Activated naive CD4-positive, alpha-beta T cell treated with anti-CD3 and anti-CD28 coated beads, Interleukin-2, amount 10 ng/mL, durations not matched to agents 7 days and 5 days (primary cell): ENCODE data around the gene GIMAP8.
A peak's percentile ranks its signal among the peaks of the same experiment; 100 is the strongest.

Source experiments
- CTCF ChIA-PET: fragments of 350-600 bp; sonication (Branson Sonifier 250); formaldehyde crosslinking; loops from one replicate; lab custom pipeline; 2021; ENCODE audit warnings: antibody characterized with exemption; lab: Charles Lee
- DNase-seq: peaks from one replicate; pipeline ENCODE4 v3.0.0-alpha.2; 2020
- H3K27ac Mint-ChIP-seq: one replicate; pipeline ENCODE4 v1.8.0; 2021; ENCODE audit warnings: mild to moderate bottlenecking, moderate library complexity, mixed read lengths
- H3K27me3 Mint-ChIP-seq: one replicate; pipeline ENCODE4 v1.8.0; 2021; ENCODE audit warnings: mild to moderate bottlenecking, mixed read lengths
- H3K36me3 Mint-ChIP-seq: one replicate; pipeline ENCODE4 v1.8.0; 2021; ENCODE audit warnings: mixed read lengths
- H3K4me1 Mint-ChIP-seq: one replicate; pipeline ENCODE4 v1.8.0; 2021; ENCODE audit warnings: mixed read lengths
- H3K4me3 Mint-ChIP-seq: one replicate; pipeline ENCODE4 v1.8.0; 2021; ENCODE audit warnings: mild to moderate bottlenecking, moderate library complexity, mixed read lengths
- H3K9me3 Mint-ChIP-seq: one replicate; pipeline ENCODE4 v1.8.0; 2021; ENCODE audit warnings: mixed read lengths

Gene GIMAP8

GRCh38 chr7:150407588-150408392 is 42.6 kb upstream of the GIMAP8 start:
- H3K27me3 Mint-ChIP-seq = no peaks in the 10 kb centered on the region
- no peaks in the 10 kb centered on the region for H3K9me3 Mint-ChIP-seq
- H3K4me3 Mint-ChIP-seq = no peak overlapping the region
- DNase-seq = no peak
- peaks cover 45% of the 10 kb centered on the region for H3K4me1 Mint-ChIP-seq
- CTCF ChIA-PET = interaction anchor here (0.8 to 2.3 kb wide), 9 partner anchors 11 to 836 kb away, joined by 3 to 22 read pairs (median 4); no protein-coding TSS in a partner anchor
- H3K36me3 Mint-ChIP-seq = peaks cover 29% of the 10 kb centered on the region
- no peak overlapping the region for H3K27ac Mint-ChIP-seq

GRCh38 chr7:150408393-150409299 is 41.8 kb upstream of the GIMAP8 start:
- H3K27me3 Mint-ChIP-seq = no peaks in the 10 kb centered on the region
- H3K4me1 Mint-ChIP-seq = peaks cover 38% of the 10 kb centered on the region
- H3K36me3 Mint-ChIP-seq = peaks cover 32% of the 10 kb centered on the region
- DNase-seq = no peak
- peak overlapping the region; percentile 80 for H3K27ac Mint-ChIP-seq
- no peaks in the 10 kb centered on the region for H3K9me3 Mint-ChIP-seq
- H3K4me3 Mint-ChIP-seq = peak overlapping the region; percentile 41
- CTCF ChIA-PET = interaction anchor here (0.9 kb wide), 1 partner anchor 11 kb away, joined by 4 read pairs; no protein-coding TSS in a partner anchor

GRCh38 chr7:150409300-150410030 is 41.0 kb upstream of the GIMAP8 start:
- peaks cover 30% of the 10 kb centered on the region for H3K4me1 Mint-ChIP-seq
- DNase-seq = no peak
- peak overlapping the region; percentile 80 for H3K27ac Mint-ChIP-seq
- no peaks in the 10 kb centered on the region for H3K9me3 Mint-ChIP-seq
- CTCF ChIA-PET = interaction anchor here (0.8 to 0.9 kb wide), 2 partner anchors 10 to 120 kb away, joined by 3 to 4 read pairs; no protein-coding TSS in a partner anchor
- H3K36me3 Mint-ChIP-seq = peaks cover 32% of the 10 kb centered on the region
- no peaks in the 10 kb centered on the region for H3K27me3 Mint-ChIP-seq
- H3K4me3 Mint-ChIP-seq = no peak overlapping the region

- no peak for DNase-seq
- CTCF ChIA-PET = interaction anchor here (0.8 to 0.9 kb wide), 2 partner anchors 10 to 120 kb away, joined by 3 to 4 read pairs; no protein-coding TSS in a partner anchor
- Mint-ChIP-seq H3K27ac (no peak overlapping the region), H3K4me1 (peaks cover 28% of the 10 kb centered on the region), H3K27me3 (no peaks in the 10 kb centered on the region), H3K9me3 (no peaks in the 10 kb centered on the region), H3K36me3 (peaks cover 32% of the 10 kb centered on the region), H3K4me3 (no peak overlapping the region)
These were observed 40.3 kb upstream of the GIMAP8 start for GRCh38 chr7:150410131-150410530.

- H3K27me3 Mint-ChIP-seq = no peaks in the 10 kb centered on the region
- CTCF ChIA-PET = no interaction called here
- H3K4me1 Mint-ChIP-seq = peaks cover 24% of the 10 kb centered on the region
- peaks cover 32% of the 10 kb centered on the region for H3K36me3 Mint-ChIP-seq
- no peak overlapping the region for H3K27ac Mint-ChIP-seq
- H3K9me3 Mint-ChIP-seq = no peaks in the 10 kb centered on the region
- no peak overlapping the region for H3K4me3 Mint-ChIP-seq
- DNase-seq = no peak
These were observed 39.6 kb upstream of the GIMAP8 start for GRCh38 chr7:150410680-150411346.

- Mint-ChIP-seq H3K27me3 (no peaks in the 10 kb centered on the region), H3K27ac (no peak overlapping the region), H3K9me3 (no peaks in the 10 kb centered on the region), H3K36me3 (peaks cover 32% of the 10 kb centered on the region), H3K4me1 (peaks cover 16% of the 10 kb centered on the region), H3K4me3 (no peak overlapping the region)
- DNase-seq = no peak
- CTCF ChIA-PET = interaction anchor here (0.7 kb wide), 1 partner anchor 10 kb away, joined by 3 read pairs; no protein-coding TSS in a partner anchor
These were observed 38.8 kb upstream of the GIMAP8 start for GRCh38 chr7:150411606-150412005.

- no peak overlapping the region for H3K4me3 Mint-ChIP-seq
- peak; percentile 18 for DNase-seq
- H3K27ac Mint-ChIP-seq = no peak overlapping the region
- CTCF ChIA-PET = interaction anchor here (0.7 kb wide), 1 partner anchor 9 kb away, joined by 3 read pairs; no protein-coding TSS in a partner anchor
- no peaks in the 10 kb centered on the region for H3K27me3 Mint-ChIP-seq
- no peaks in the 10 kb centered on the region for H3K9me3 Mint-ChIP-seq
- peaks cover 30% of the 10 kb centered on the region for H3K36me3 Mint-ChIP-seq
- H3K4me1 Mint-ChIP-seq = peaks cover 13% of the 10 kb centered on the region
These were observed 38.4 kb upstream of the GIMAP8 start for GRCh38 chr7:150412016-150412415.

GRCh38 chr7:150412518-150413488 is 37.6 kb upstream of the GIMAP8 start:
- Mint-ChIP-seq H3K9me3 (no peaks in the 10 kb centered on the region), H3K27ac (no peak overlapping the region), H3K4me3 (no peak overlapping the region), H3K4me1 (peaks cover 10% of the 10 kb centered on the region), H3K36me3 (peaks cover 28% of the 10 kb centered on the region), H3K27me3 (no peaks in the 10 kb centered on the region)
- DNase-seq = no peak
- CTCF ChIA-PET = no interaction called here

- no peaks in the 10 kb centered on the region for H3K9me3 Mint-ChIP-seq
- H3K36me3 Mint-ChIP-seq = peaks cover 25% of the 10 kb centered on the region
- no peak overlapping the region for H3K4me3 Mint-ChIP-seq
- H3K27ac Mint-ChIP-seq = no peak overlapping the region
- DNase-seq = no peak
- H3K4me1 Mint-ChIP-seq = peaks cover 7% of the 10 kb centered on the region
- CTCF ChIA-PET = interaction anchor here (0.6 kb wide), 1 partner anchor 457 kb away, joined by 4 read pairs; no protein-coding TSS in a partner anchor
- H3K27me3 Mint-ChIP-seq = no peaks in the 10 kb centered on the region
These were observed 36.8 kb upstream of the GIMAP8 start for GRCh38 chr7:150413640-150414081.

GRCh38 chr7:150415161-150416153 is 35.0 kb upstream of the GIMAP8 start:
- H3K4me1 Mint-ChIP-seq = peaks cover 4% of the 10 kb centered on the region
- CTCF ChIA-PET = no interaction called here
- H3K4me3 Mint-ChIP-seq = no peak overlapping the region
- H3K36me3 Mint-ChIP-seq = peaks cover 15% of the 10 kb centered on the region
- no peak overlapping the region for H3K27ac Mint-ChIP-seq
- H3K9me3 Mint-ChIP-seq = no peaks in the 10 kb centered on the region
- DNase-seq = no peak
- peaks cover 6% of the 10 kb centered on the region for H3K27me3 Mint-ChIP-seq

- Mint-ChIP-seq H3K9me3 (no peaks in the 10 kb centered on the region), H3K27ac (no peak overlapping the region), H3K4me3 (no peak overlapping the region), H3K36me3 (peaks cover 7% of the 10 kb centered on the region), H3K27me3 (peaks cover 18% of the 10 kb centered on the region), H3K4me1 (peaks cover 13% of the 10 kb centered on the region)
- CTCF ChIA-PET = interaction anchor here (1.4 to 3.9 kb wide), 3 partner anchors 11 to 64 kb away, joined by 3 to 22 read pairs (median 4); a partner anchor contains a TSS
- DNase-seq = peak; percentile 3
These were observed 33.2 kb upstream of the GIMAP8 start for GRCh38 chr7:150417239-150417638.
